Measurements from ENCODE around the gene SLC26A4. TPM values are rescaled to one million over a fixed set of nuclear protein-coding genes. Genes with fewer than 3 reads are reported as not detected.

Gene SLC26A4
- total and polyA plus RNA-seq, 10 of the 15 experiments (the other 5 are each of a cell fraction or from before 2014, with no cell fraction given) = 0.01 to 0.18 (median 0.08) TPM; not detected in 5

DNA sequence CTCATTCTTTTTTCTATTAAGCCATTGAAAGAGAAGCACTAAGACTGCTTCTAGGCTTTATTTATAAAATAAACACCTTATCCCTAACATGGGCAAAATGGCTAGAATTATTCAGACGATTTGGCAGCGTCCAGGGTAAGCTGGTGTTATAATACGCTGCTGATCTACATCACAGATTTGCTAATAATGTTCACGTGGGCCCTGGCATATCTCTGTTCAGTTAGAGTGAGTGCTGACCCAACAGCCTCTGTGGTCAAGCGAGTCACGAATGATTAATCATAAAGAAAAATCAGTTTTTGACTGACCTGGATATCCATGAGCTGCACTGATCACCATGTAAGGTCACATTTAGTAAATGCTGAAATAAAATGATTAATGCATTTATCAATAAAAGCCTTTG lies 54.9 kb downstream of the SLC26A4 start:
- DNase-seq (ENCODE audit: low read depth, low spot score) = no peak
- TF ChIP-seq, protein P1, sequence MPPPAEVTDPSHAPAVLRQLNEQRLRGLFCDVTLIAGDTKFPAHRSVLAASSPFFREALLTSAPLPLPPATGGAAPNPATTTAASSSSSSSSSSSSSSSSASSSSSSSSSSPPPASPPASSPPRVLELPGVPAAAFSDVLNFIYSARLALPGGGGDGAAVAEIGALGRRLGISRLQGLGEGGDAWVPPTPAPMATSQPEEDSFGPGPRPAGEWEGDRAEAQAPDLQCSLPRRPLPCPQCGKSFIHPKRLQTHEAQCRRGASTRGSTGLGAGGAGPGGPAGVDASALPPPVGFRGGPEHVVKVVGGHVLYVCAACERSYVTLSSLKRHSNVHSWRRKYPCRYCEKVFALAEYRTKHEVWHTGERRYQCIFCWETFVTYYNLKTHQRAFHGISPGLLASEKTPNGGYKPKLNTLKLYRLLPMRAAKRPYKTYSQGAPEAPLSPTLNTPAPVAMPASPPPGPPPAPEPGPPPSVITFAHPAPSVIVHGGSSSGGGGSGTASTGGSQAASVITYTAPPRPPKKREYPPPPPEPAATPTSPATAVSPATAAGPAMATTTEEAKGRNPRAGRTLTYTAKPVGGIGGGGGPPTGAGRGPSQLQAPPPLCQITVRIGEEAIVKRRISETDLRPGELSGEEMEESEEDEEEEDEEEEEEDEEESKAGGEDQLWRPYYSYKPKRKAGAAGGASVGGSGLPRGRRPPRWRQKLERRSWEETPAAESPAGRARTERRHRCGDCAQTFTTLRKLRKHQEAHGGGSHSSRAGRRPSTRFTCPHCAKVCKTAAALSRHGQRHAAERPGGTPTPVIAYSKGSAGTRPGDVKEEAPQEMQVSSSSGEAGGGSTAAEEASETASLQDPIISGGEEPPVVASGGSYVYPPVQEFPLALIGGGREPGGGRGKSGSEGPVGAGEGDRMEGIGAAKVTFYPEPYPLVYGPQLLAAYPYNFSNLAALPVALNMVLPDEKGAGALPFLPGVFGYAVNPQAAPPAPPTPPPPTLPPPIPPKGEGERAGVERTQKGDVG (CRISPR knock-in tag; IDR thresholded peaks at IDR 0.05) = no peak
- TF ChIP-seq, protein P2, sequence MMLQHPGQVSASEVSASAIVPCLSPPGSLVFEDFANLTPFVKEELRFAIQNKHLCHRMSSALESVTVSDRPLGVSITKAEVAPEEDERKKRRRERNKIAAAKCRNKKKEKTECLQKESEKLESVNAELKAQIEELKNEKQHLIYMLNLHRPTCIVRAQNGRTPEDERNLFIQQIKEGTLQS (IDR thresholded peaks at IDR 0.05; ENCODE audit: borderline replicate concordance, extremely low read depth, low read depth, low read length) = no peak
- TF ChIP-seq, protein P3, sequence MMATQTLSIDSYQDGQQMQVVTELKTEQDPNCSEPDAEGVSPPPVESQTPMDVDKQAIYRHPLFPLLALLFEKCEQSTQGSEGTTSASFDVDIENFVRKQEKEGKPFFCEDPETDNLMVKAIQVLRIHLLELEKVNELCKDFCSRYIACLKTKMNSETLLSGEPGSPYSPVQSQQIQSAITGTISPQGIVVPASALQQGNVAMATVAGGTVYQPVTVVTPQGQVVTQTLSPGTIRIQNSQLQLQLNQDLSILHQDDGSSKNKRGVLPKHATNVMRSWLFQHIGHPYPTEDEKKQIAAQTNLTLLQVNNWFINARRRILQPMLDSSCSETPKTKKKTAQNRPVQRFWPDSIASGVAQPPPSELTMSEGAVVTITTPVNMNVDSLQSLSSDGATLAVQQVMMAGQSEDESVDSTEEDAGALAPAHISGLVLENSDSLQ (IDR thresholded peaks at IDR 0.05) = no peak
- TF ChIP-seq, protein P4, sequence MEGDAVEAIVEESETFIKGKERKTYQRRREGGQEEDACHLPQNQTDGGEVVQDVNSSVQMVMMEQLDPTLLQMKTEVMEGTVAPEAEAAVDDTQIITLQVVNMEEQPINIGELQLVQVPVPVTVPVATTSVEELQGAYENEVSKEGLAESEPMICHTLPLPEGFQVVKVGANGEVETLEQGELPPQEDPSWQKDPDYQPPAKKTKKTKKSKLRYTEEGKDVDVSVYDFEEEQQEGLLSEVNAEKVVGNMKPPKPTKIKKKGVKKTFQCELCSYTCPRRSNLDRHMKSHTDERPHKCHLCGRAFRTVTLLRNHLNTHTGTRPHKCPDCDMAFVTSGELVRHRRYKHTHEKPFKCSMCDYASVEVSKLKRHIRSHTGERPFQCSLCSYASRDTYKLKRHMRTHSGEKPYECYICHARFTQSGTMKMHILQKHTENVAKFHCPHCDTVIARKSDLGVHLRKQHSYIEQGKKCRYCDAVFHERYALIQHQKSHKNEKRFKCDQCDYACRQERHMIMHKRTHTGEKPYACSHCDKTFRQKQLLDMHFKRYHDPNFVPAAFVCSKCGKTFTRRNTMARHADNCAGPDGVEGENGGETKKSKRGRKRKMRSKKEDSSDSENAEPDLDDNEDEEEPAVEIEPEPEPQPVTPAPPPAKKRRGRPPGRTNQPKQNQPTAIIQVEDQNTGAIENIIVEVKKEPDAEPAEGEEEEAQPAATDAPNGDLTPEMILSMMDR (IDR thresholded peaks at IDR 0.05 in 2 of 3, conservative IDR thresholded peaks at IDR 0.05 in 1 of 3; ENCODE audit: control insufficient read depth in 2 of 3, extremely low read depth in 1 of 3, insufficient read depth in 1 of 3, low read depth in 3 of 3, low read length in 3 of 3) = no peak
- TF ChIP-seq TCF3 (IDR thresholded peaks at IDR 0.05; ENCODE audit: borderline replicate concordance, insufficient read depth, low read depth, low read length) (no peak), KDM1A (IDR thresholded peaks at IDR 0.05; ENCODE audit: borderline replicate concordance) (no peak), MTA2 (IDR thresholded peaks at IDR 0.05; ENCODE audit: low read depth) (no peak), GATAD2B (conservative IDR thresholded peaks at IDR 0.05; ENCODE audit: low read depth) (no peak), EZH2 (IDR thresholded peaks at IDR 0.05; ENCODE audit: borderline replicate concordance, control insufficient read depth, low read depth, low read length) (no peak)
- TF ChIP-seq, protein P5, sequence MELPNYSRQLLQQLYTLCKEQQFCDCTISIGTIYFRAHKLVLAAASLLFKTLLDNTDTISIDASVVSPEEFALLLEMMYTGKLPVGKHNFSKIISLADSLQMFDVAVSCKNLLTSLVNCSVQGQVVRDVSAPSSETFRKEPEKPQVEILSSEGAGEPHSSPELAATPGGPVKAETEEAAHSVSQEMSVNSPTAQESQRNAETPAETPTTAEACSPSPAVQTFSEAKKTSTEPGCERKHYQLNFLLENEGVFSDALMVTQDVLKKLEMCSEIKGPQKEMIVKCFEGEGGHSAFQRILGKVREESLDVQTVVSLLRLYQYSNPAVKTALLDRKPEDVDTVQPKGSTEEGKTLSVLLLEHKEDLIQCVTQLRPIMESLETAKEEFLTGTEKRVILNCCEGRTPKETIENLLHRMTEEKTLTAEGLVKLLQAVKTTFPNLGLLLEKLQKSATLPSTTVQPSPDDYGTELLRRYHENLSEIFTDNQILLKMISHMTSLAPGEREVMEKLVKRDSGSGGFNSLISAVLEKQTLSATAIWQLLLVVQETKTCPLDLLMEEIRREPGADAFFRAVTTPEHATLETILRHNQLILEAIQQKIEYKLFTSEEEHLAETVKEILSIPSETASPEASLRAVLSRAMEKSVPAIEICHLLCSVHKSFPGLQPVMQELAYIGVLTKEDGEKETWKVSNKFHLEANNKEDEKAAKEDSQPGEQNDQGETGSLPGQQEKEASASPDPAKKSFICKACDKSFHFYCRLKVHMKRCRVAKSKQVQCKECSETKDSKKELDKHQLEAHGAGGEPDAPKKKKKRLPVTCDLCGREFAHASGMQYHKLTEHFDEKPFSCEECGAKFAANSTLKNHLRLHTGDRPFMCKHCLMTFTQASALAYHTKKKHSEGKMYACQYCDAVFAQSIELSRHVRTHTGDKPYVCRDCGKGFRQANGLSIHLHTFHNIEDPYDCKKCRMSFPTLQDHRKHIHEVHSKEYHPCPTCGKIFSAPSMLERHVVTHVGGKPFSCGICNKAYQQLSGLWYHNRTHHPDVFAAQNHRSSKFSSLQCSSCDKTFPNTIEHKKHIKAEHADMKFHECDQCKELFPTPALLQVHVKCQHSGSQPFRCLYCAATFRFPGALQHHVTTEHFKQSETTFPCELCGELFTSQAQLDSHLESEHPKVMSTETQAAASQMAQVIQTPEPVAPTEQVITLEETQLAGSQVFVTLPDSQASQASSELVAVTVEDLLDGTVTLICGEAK (IDR thresholded peaks at IDR 0.05; ENCODE audit: borderline replicate concordance) = no peak
- ChIA-PET POLR2A (no interaction called here), RAD21 (ENCODE audit: unreplicated experiment) (no interaction called here), CTCF (no interaction called here), SMC1A (ENCODE audit: uncharacterized antibody, unreplicated experiment) (no interaction called here)
- Histone ChIP-seq H3K4me2 (ENCODE audit: control insufficient read depth, insufficient read depth) (no peak overlapping the region), H3K9ac (ENCODE audit: control insufficient read depth, insufficient read depth, low read length) (no peak overlapping the region), H3K27ac (ENCODE audit: control insufficient read depth, insufficient read depth) (no peak overlapping the region), H3K36me3 (ENCODE audit: control insufficient read depth in 2 of 2, insufficient read depth in 2 of 2, low read length in 1 of 2) (no peaks in the 10 kb centered on the region), H4K20me1 (ENCODE audit: control insufficient read depth, insufficient read depth) (no peaks in the 10 kb centered on the region), H3K79me2 (ENCODE audit: control insufficient read depth, insufficient read depth, low read length) (no peaks in the 10 kb centered on the region), H3K4me1 (ENCODE audit: control insufficient read depth, insufficient read depth, low read length) (no peaks in the 10 kb centered on the region), H3K27me3 (replicated peaks in 1 of 2; ENCODE audit: control insufficient read depth in 2 of 2, insufficient read depth in 2 of 2, low read length in 1 of 2) (no peaks in the 10 kb centered on the region), H3K4me3 (no peak overlapping the region), H3K9me3 (replicated peaks; ENCODE audit: control insufficient read depth, insufficient read depth, low read length) (no peaks in the 10 kb centered on the region), H2AFZ (ENCODE audit: control insufficient read depth, low read depth, low read length) (no peak overlapping the region)
- in situ Hi-C loops (cut with MboI) (no loop called here), intact Hi-C loops (cut with micrococcal nuclease; ENCODE audit: unreplicated experiment) (no loop called here)
- BruUV-seq (replicated peaks) = no TSS peak
- no peak for ATAC-seq
- FAIRE-seq = no peak
- 49% methylated on average over 6 of the region's 6 CpGs for WGBS (ENCODE audit: insufficient coverage, insufficient replicate concordance, low lambda C conversion rate, missing lambda C conversion rate)
